Endothelial cell of umbilical vein (primary cell): ENCODE data around the gene GPATCH4. TPM values are rescaled to one million over a fixed set of nuclear protein-coding genes. Genes with fewer than 3 reads are reported as not detected.

Experiments
- BruUV-seq: library from RNA; stranded (reverse); fragments of 400-500 nt; replicated peaks from 2 replicates; lab custom pipeline; 2021; lab: Mats Ljungman, UMichigan
- CTCF ChIA-PET: fragments of 300-600, 350-600 bp; sonication (Branson Sonifier 250); formaldehyde crosslinking; loops from one replicate; lab custom pipeline; 2021; ENCODE audit warnings: antibody characterized with exemption, inconsistent platforms; lab: Charles Lee
- POLR2A ChIA-PET: fragments of 300-600, 350-600 bp; sonication (Branson Sonifier 250); formaldehyde crosslinking; loops from one replicate; lab custom pipeline; 2021; ENCODE audit warnings: antibody characterized with exemption, inconsistent platforms; lab: Charles Lee
- DNase-seq: peaks from one replicate; pipeline ENCODE4 v3.0.0-alpha.2; 2011; ENCODE audit warnings: low read depth, low spot score
- FAIRE-seq: peaks from 2 replicates; lab custom pipeline; 2011; peaks lifted over from hg19 to GRCh38; lab: Jason Lieb, UNC
- H2AFZ ChIP-seq: 2 replicates; pipeline ENCODE4 v1.6.0; 2012; ENCODE audit warnings: low read depth, low read length, control low read depth, inconsistent platforms
- H3K27ac ChIP-seq: 2 replicates; pipeline ENCODE4 v1.5.1; 2011; ENCODE audit warnings: low read depth, mild to moderate bottlenecking, control low read depth, low read length, moderate library complexity; ENCODE audit not compliant: insufficient read depth
- H3K27me3 ChIP-seq, 2 experiments: 2 replicates each; pipeline versions ENCODE4 v1.6.0 to v1.6.1; 2011; ENCODE audit warnings: low read length in 2 of 2, mixed read lengths in 1 of 2; ENCODE audit not compliant: control insufficient read depth in 2 of 2, insufficient read depth in 2 of 2
- H3K36me3 ChIP-seq, 2 experiments: 2 replicates in 1 of 2; 3 replicates in 1 of 2; pipeline ENCODE4 v1.5.1; 2011; ENCODE audit warnings: low read length in 2 of 2, mild to moderate bottlenecking in 1 of 2, moderate library complexity in 1 of 2; ENCODE audit not compliant: control insufficient read depth in 2 of 2, insufficient read depth in 2 of 2; ENCODE audit errors: extremely low read depth in 1 of 2
- H3K4me1 ChIP-seq: 3 replicates; pipeline ENCODE4 v1.5.1; 2011; ENCODE audit warnings: mild to moderate bottlenecking, low read length; ENCODE audit not compliant: control insufficient read depth, insufficient read depth; ENCODE audit errors: extremely low read depth
- H3K4me2 ChIP-seq: 2 replicates; pipeline ENCODE4 v1.6.1; 2011; ENCODE audit warnings: low read length, control low read depth, mixed read lengths; ENCODE audit not compliant: insufficient read depth
- H3K4me3 ChIP-seq, 3 experiments: fragments of 200-600 bp in 1 of 3; sonication (generic), shearing (Covaris generic) in 1 of 3; replicated peaks in 1 of 3; 2 replicates each; pipeline ENCODE4 v1.5.1; 2011 to 2016; ENCODE audit warnings: control low read depth in 3 of 3, low read length in 3 of 3, mild to moderate bottlenecking in 2 of 3, inconsistent platforms in 1 of 3, low read depth in 1 of 3, moderate library complexity in 1 of 3; ENCODE audit not compliant: insufficient read depth in 1 of 3
- H3K79me2 ChIP-seq: 2 replicates; pipeline ENCODE4 v1.6.0; 2012; ENCODE audit warnings: low read length, inconsistent platforms; ENCODE audit not compliant: control insufficient read depth, insufficient read depth
- H3K9ac ChIP-seq: replicated peaks from 2 replicates; pipeline ENCODE3; 2011; ENCODE audit warnings: low read length, control low read depth; ENCODE audit not compliant: insufficient read depth; ENCODE audit errors: extremely low read depth
- H3K9me1 ChIP-seq: replicated peaks from 3 replicates; pipeline ENCODE4 v1.6.0; 2011; ENCODE audit warnings: mild to moderate bottlenecking, low read length; ENCODE audit not compliant: control insufficient read depth, insufficient read depth; ENCODE audit errors: extremely low read depth
- H3K9me3 ChIP-seq: replicated peaks from 2 replicates; pipeline ENCODE4 v1.5.1; 2012; ENCODE audit warnings: low read length, inconsistent platforms; ENCODE audit not compliant: control insufficient read depth, insufficient read depth
- H4K20me1 ChIP-seq: replicated peaks from 2 replicates; pipeline ENCODE3; 2011; ENCODE audit warnings: mild to moderate bottlenecking, low read length; ENCODE audit not compliant: control insufficient read depth, insufficient read depth; ENCODE audit errors: extremely low read depth
- CTCF ChIP-seq, 2 donors: IDR thresholded peaks; 1 replicate in 1 of 2; 2 replicates in 1 of 2; pipeline ENCODE4 v1.5.1; 2011; ENCODE audit warnings: low read length in 2 of 2, mild to moderate bottlenecking in 2 of 2, moderate library complexity in 2 of 2, control low read depth in 1 of 2, inconsistent platforms in 1 of 2, low read depth in 1 of 2; ENCODE audit not compliant: insufficient read depth in 1 of 2; ENCODE audit errors: extremely low read depth in 1 of 2
- EZH2 ChIP-seq: IDR thresholded peaks from 2 replicates; pipeline ENCODE4 v1.6.1; 2012; ENCODE audit warnings: borderline replicate concordance, low read depth, mild to moderate bottlenecking, moderate library complexity, low read length, inconsistent platforms; ENCODE audit not compliant: severe bottlenecking
- FOS ChIP-seq: IDR thresholded peaks from 2 replicates; pipeline ENCODE4 v1.6.1; 2011; ENCODE audit warnings: mild to moderate bottlenecking, low read length, moderate library complexity, borderline replicate concordance; ENCODE audit not compliant: insufficient read depth
- GATA2 ChIP-seq: IDR thresholded peaks from 2 replicates; pipeline ENCODE4 v1.7.0; 2011; ENCODE audit warnings: low read depth, mild to moderate bottlenecking, moderate library complexity, mixed read lengths, low read length; ENCODE audit not compliant: insufficient read length, insufficient read depth
- JUN ChIP-seq: IDR thresholded peaks from 2 replicates; pipeline ENCODE4 v1.6.1; 2011; ENCODE audit warnings: borderline replicate concordance, low read depth; ENCODE audit not compliant: insufficient read length, insufficient read depth
- MAX ChIP-seq: IDR thresholded peaks from 2 replicates; pipeline ENCODE4 v1.6.1; 2011; ENCODE audit not compliant: insufficient read depth, insufficient read length
- MYC ChIP-seq: IDR thresholded peaks from one replicate; pipeline ENCODE4 v1.6.1; 2011; ENCODE audit warnings: mild to moderate bottlenecking, low read depth, low read length
- POLR2A ChIP-seq: IDR thresholded peaks from 2 replicates; pipeline ENCODE4 v1.6.1; 2012; ENCODE audit warnings: low read depth, mild to moderate bottlenecking, control low read depth, low read length
- POLR2AphosphoS5 ChIP-seq: IDR thresholded peaks from 2 replicates; pipeline ENCODE4 v1.6.1; 2012; ENCODE audit warnings: low read depth, mild to moderate bottlenecking, control low read depth, low read length, moderate library complexity; ENCODE audit not compliant: insufficient read depth
- dilution Hi-C: fragments of 300-500 bp; cut with MboI; formaldehyde crosslinking; loops from one replicate; pipeline ENCODE4 v1.15.0; 2019; ENCODE audit warnings: low sequenced_read_pairs; ENCODE audit not compliant: extremely low pct_ligation_motif_present
- intact Hi-C: fragments of 100-400 bp; cut with micrococcal nuclease; formaldehyde crosslinking; loops from one replicate; pipeline ENCODE4 v1.10.0; 2022
- polyA plus RNA-seq, 4 experiments: library from polyadenylated mRNA; depleted of rRNA in 3 of 4; stranded (reverse) in 3 of 4; unstranded in 1 of 4; fragments of >200 nt; gene quantifications; 2 replicates each; pipeline versions ENCODE4 v1.2.1 to v1.2.3, GENCODE V29; 2011 to 2012; ENCODE audit warnings: missing spikeins in 1 of 4
- total RNA-seq: library from RNA; stranded (reverse); gene quantifications from 2 replicates; pipeline ENCODE4 v1.2.3, GENCODE V29; 2021

The GPATCH4 gene
- total and polyA plus RNA-seq, 2 donors (not counting 3 experiments of a cell fraction or from before 2014, with no cell fraction given): 22.4 to 29.2 TPM

GRCh38 chr1:156641761-156642264 lies 40.5 kb upstream of the GPATCH4 start, which contains the start of gene BCAN:
TSS of gene BCAN (plus strand) at chr1:156642117. CDS start at chr1:156646055, 3,938 bp downstream.
- FAIRE-seq (no peak), DNase-seq (no peak)
- TF ChIP-seq JUN (no peak), MAX (no peak), POLR2A (no peak), MYC (no peak), CTCF (IDR thresholded peaks at IDR 0.05; ENCODE audit: extremely low read depth in 1 of 2, insufficient read depth in 1 of 2, low read depth in 1 of 2, low read length in 2 of 2) (no peak), GATA2 (no peak), FOS (no peak), POLR2AphosphoS5 (no peak), EZH2 (no peak)
- Histone ChIP-seq H3K27me3 (peaks cover 78 to 88% of the 10 kb centered on the region in 2 experiments), H3K4me3 (no peak within 1 kb of the TSS), H3K9ac (no peak within 1 kb of the TSS), H3K36me3 (no peaks in the 10 kb centered on the region), H4K20me1 (no peaks in the 10 kb centered on the region), H3K4me1 (no peaks in the 10 kb centered on the region), H3K9me3 (no peaks in the 10 kb centered on the region), H3K27ac (no peak within 1 kb of the TSS), H3K9me1 (no peaks in the 10 kb centered on the region), H2AFZ (no peak within 1 kb of the TSS), H3K79me2 (no peaks in the 10 kb centered on the region), H3K4me2 (no peak within 1 kb of the TSS)
- BruUV-seq: no TSS peak
- ChIA-PET POLR2A (no interaction called here), CTCF (interaction anchor here (1.0 to 3.2 kb wide), 6 partner anchors 12 to 48 kb away, joined by 3 to 20 read pairs (median 6); no protein-coding TSS in a partner anchor)
- dilution Hi-C loops: no loop called here
- intact Hi-C loops: no loop called here
